Activated naive CD4-positive, alpha-beta T cell treated with anti-CD3 and anti-CD28 coated beads, Interleukin-2, amount 50 U/mL, for 72 hours (primary cell): ENCODE data around the gene APH1B. TPM values are rescaled to one million over a fixed set of nuclear protein-coding genes. Genes with fewer than 3 reads are reported as not detected.
"Not testable (repeated sequence)": the region's sequence is repeated elsewhere in the genome, so short reads cannot be mapped to it uniquely, and the experiment has no call there.

Experiments used
- ATAC-seq, 2 donors: fragments of 150-1000 bp; cut with Tn5 transposase; 2 replicates each; pipeline ENCODE4 v1.10.0; 2021; ENCODE audit warnings: mild to moderate bottlenecking in 2 of 2, moderate library complexity in 2 of 2
- DNase-seq, 2 donors: peaks; one replicate each; pipeline ENCODE4 v3.0.0; 2021 to 2022; ENCODE audit warnings: low spot score in 2 of 2
- H3K27ac Mint-ChIP-seq, 2 donors: one replicate each; pipeline ENCODE4 v1.8.0; 2022; ENCODE audit warnings: mild to moderate bottlenecking in 2 of 2, mixed read lengths in 2 of 2
- H3K36me3 Mint-ChIP-seq, 2 donors: one replicate each; pipeline ENCODE4 v1.8.0; 2022; ENCODE audit warnings: mixed read lengths in 2 of 2
- H3K9me3 Mint-ChIP-seq, 2 donors: one replicate each; pipeline ENCODE4 v1.8.0; 2022; ENCODE audit warnings: mixed read lengths in 2 of 2
- total RNA-seq, 2 donors: library from RNA; stranded (reverse); gene quantifications; one replicate each; pipeline ENCODE4 v1.2.3, GENCODE V29; 2022

APH1B gene
- total RNA-seq, 2 donors from 2014 or later, result 2.6 to 14.7 TPM

GRCh38 chr15:63310646-63311045 is 33.2 kb downstream of the APH1B start:
- DNase-seq (no peak), ATAC-seq (no peak)
- peaks cover 0 to 5% of the 10 kb centered on the region in 2 donors for H3K36me3 Mint-ChIP-seq
- H3K9me3 Mint-ChIP-seq, result no peaks in the 10 kb centered on the region
- no peak overlapping the region for H3K27ac Mint-ChIP-seq

GRCh38 chr15:63312286-63312685 is 34.9 kb downstream of the APH1B start:
- Mint-ChIP-seq H3K36me3 (no peaks in the 10 kb centered on the region), H3K27ac (no peak overlapping the region), H3K9me3 (no peaks in the 10 kb centered on the region)
- DNase-seq (no peak), ATAC-seq (no peak)

- H3K36me3 Mint-ChIP-seq, result no peaks in the 10 kb centered on the region
- no peak for ATAC-seq
- no peaks in the 10 kb centered on the region for H3K9me3 Mint-ChIP-seq
- no peak for DNase-seq
- no peak overlapping the region for H3K27ac Mint-ChIP-seq
These were observed 36.4 kb downstream of the APH1B start for GRCh38 chr15:63313825-63314224.

GRCh38 chr15:63314409-63314808 is 37.0 kb downstream of the APH1B start:
- Mint-ChIP-seq H3K36me3 (no peaks in the 10 kb centered on the region), H3K9me3 (no peaks in the 10 kb centered on the region), H3K27ac (no peak overlapping the region)
- no peak for DNase-seq
- no peak for ATAC-seq

DNA sequence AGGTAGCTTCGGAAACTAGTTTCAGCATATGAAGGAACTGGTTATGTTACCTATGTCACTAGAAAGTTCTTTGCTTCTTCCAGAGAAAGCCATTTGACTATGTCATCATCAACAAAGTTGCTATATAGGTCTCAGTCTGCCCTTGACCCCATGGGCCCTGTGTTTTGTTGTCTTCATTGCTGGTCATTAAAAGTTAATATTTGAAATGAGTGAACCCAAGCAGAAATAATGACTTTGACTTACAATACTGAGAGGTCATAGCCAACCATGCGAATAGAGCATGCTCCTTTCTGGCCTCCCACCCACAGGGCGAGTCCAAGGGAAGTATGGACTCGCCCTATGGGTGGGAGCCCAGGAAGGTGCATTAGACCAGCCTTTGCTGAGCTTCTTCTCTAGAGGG is 40.9 kb downstream of the APH1B start:
- Mint-ChIP-seq H3K9me3 (no peaks in the 10 kb centered on the region), H3K36me3 (no peaks in the 10 kb centered on the region)
- ATAC-seq, result no peak

DNA sequence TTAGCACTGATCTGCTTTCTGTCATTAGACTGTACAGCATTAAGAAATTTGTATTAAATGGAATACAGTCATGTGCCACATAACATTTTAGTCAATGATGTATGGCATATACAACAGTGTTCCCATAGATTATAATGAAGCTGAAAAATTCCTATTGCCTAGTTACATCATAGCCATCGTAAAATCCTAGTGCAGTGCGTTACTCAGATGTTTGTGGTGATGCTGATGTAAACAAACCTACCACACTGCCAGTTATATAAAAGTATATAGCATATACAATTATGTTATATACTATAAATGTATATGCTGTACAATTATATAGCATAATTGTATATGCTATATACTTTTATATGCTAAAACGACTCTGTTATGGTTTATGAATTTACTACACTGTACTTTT is 41.7 kb downstream of the APH1B start:
- H3K27ac Mint-ChIP-seq, result no peak overlapping the region
- no peaks in the 10 kb centered on the region for H3K9me3 Mint-ChIP-seq
- no peaks in the 10 kb centered on the region for H3K36me3 Mint-ChIP-seq
- no peak for ATAC-seq
- no peak for DNase-seq

More for the DNA sequence above, 40.9 kb downstream of the APH1B start:
- no peak overlapping the region for H3K27ac Mint-ChIP-seq
- DNase-seq, result no peak

- ATAC-seq, H3K9me3 Mint-ChIP-seq, DNase-seq, H3K36me3 Mint-ChIP-seq, H3K27ac Mint-ChIP-seq: not testable (repeated sequence)
These were observed 43.0 kb downstream of the APH1B start for GRCh38 chr15:63320446-63320845.

DNA sequence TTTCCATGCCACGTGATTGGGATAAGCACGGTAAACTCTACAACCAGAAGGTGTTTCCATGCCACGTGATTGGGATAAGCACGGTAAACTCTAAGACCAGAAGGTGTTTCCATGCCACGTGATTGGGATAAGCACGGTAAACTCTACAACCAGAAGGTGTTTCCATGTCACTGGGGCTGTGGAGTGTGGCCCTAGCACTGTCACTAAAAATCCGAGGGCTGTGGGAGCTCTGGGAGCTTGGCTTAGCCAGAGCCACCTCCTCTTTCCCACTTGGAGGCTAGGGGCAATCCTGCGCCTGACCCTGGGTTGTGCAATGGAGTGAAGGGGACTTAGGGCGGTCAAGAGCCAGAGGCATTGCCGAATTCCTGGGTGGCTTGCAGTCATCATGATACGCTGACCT is 43.6 kb downstream of the APH1B start:
- ATAC-seq, DNase-seq, H3K9me3 Mint-ChIP-seq, H3K27ac Mint-ChIP-seq, H3K36me3 Mint-ChIP-seq: not testable (repeated sequence)

- H3K36me3 Mint-ChIP-seq, result no peaks in the 10 kb centered on the region
- ATAC-seq, result no peak
These were observed 44.1 kb downstream of the APH1B start for GRCh38 chr15:63321462-63321861.

DNA sequence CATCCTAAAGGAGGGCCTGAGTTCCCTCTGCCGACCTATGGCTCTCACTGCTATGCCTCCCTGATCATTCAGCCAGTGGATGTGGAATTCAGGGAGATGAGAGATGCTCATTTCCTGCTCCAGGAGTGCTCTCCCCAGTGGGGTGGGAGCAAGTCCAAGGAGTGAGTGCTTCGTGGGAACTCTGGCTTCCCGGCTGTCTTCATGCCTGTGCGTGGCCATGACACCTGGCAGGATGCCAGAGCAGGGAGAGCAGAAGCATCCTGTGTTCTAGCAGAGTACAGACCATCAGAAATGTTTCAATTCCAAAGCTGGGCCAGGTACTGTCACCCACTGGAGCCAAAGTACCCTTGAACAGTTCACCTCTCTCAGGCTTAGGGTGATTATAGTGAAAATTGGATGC is 45.1 kb downstream of the APH1B start:
- no peak for ATAC-seq
- no peaks in the 10 kb centered on the region for H3K36me3 Mint-ChIP-seq
- H3K9me3 Mint-ChIP-seq, result no peaks in the 10 kb centered on the region
- DNase-seq, result no peak
- no peak overlapping the region for H3K27ac Mint-ChIP-seq

More at GRCh38 chr15:63321462-63321861, 44.1 kb downstream of the APH1B start:
- Mint-ChIP-seq H3K9me3 (no peaks in the 10 kb centered on the region), H3K27ac (no peak overlapping the region)
- no peak for DNase-seq

GRCh38 chr15:63323798-63324563 is 46.6 kb downstream of the APH1B start:
- H3K9me3 Mint-ChIP-seq, result no peaks in the 10 kb centered on the region
- DNase-seq (no peak), ATAC-seq (peak in 1 of 2 donors; percentile 39)
- H3K36me3 Mint-ChIP-seq, result no peaks in the 10 kb centered on the region
- no peak overlapping the region for H3K27ac Mint-ChIP-seq

GRCh38 chr15:63324770-63325169 is 47.4 kb downstream of the APH1B start:
- H3K36me3 Mint-ChIP-seq, result no peaks in the 10 kb centered on the region
- H3K27ac Mint-ChIP-seq, result no peak overlapping the region
- peak; percentile 83 to 98 for ATAC-seq
- no peaks in the 10 kb centered on the region for H3K9me3 Mint-ChIP-seq
- DNase-seq, result peak in 1 of 2 donors; percentile 29

GRCh38 chr15:63327648-63328421 is 50.4 kb downstream of the APH1B start:
- Mint-ChIP-seq H3K9me3 (no peaks in the 10 kb centered on the region), H3K36me3 (no peaks in the 10 kb centered on the region), H3K27ac (no peak overlapping the region)
- no peak for ATAC-seq
- no peak for DNase-seq

- H3K36me3 Mint-ChIP-seq, result no peaks in the 10 kb centered on the region
These were observed 52.4 kb downstream of the APH1B start for GRCh38 chr15:63329567-63330350.

DNA sequence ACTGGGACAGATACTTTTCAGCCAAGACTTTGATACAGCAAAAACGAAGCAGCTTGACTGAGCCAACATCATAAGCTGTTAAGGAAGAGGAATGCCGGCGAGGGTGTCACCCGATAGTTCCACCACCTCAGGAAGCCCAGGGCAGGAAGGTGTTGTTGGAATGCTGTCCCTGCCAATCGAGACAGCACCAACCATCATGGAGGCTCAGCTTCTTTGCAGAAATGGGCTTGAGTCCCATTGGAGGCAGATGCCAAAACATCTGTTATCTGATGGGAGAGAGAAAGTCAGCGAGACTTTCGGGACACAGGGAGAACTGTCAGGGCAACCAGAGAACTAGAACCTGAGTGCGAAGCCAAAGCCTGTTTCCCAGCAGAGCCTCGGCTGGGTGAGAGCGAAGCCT is 53.5 kb downstream of the APH1B start:
- Mint-ChIP-seq H3K9me3 (no peaks in the 10 kb centered on the region), H3K36me3 (no peaks in the 10 kb centered on the region), H3K27ac (no peak overlapping the region)
- no peak for DNase-seq
- ATAC-seq, result no peak

More at GRCh38 chr15:63329567-63330350, 52.4 kb downstream of the APH1B start:
- Mint-ChIP-seq H3K27ac (peak overlapping the region in 1 of 2 donors; percentile 9), H3K9me3 (no peaks in the 10 kb centered on the region)
- no peak for DNase-seq
- no peak for ATAC-seq

GRCh38 chr15:63331456-63331855 is 54.1 kb downstream of the APH1B start:
- ATAC-seq, result peak; percentile 58 to 80
- DNase-seq, result peak in 1 of 2 donors; percentile 24
- Mint-ChIP-seq H3K9me3 (no peaks in the 10 kb centered on the region), H3K27ac (no peak overlapping the region), H3K36me3 (no peaks in the 10 kb centered on the region)
